GM18517 (cell line): ENCODE results near the gene ARFGEF2.
"Not testable (repeated sequence)": the region's sequence is repeated elsewhere in the genome, so short reads cannot be mapped to it uniquely, and the experiment has no call there.

Experiments
- ATAC-seq: cut with Tn5 transposase; IDR thresholded peaks from one replicate; pipeline ENCODE4 v1.9.1; 2021; ENCODE audit warnings: mild to moderate bottlenecking, moderate library complexity; ENCODE audit not compliant: unreplicated experiment

ARFGEF2 gene

DNA sequence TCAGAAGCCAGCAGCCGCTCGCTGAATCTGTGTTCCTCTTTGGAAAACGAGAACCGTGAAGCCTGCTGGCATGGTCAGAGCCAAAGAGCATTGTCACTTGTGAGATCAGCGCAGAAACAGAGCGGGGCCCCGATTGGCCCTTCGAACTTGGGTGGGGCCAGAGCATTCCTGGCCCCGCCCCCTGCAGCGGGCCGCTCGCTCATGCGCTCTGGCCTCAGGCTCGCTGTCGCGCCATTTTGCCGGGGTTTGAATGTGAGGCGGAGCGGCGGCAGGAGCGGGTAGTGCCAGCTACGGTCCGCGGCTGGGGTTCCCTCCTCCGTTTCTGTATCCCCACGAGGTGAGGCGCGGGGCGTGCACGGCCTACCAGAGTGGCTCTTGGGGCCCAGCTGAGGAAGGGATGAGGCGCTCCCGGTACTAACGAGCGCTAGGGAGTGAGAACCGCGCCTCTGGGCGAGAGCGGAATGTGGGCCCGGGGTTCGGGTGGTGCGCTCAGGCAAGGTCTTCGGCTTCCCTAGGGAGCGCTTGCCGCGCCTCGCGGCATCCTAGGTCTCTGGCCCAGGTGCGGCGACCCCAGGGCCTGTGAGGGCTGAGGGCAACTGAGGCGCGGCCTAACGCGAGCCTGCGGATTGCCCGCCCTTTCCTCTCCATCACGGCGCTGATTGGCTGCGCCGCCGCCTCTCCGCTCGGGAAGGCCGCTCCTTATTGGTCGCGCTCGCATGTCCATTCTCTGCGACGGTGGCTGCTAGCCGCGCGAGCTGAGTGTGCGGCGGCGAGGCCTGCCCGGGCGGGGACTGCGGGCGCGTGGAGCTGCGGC, 124.8 kb downstream of the ARFGEF2 start, which contains the start of gene CSE1L:
Gene CSE1L, plus strand, starts transcription at position 226 of the 814 bp plus-strand sequence. CDS start 12,152 bp downstream, outside the sequence.
- peak; percentile 72 for ATAC-seq

DNA sequence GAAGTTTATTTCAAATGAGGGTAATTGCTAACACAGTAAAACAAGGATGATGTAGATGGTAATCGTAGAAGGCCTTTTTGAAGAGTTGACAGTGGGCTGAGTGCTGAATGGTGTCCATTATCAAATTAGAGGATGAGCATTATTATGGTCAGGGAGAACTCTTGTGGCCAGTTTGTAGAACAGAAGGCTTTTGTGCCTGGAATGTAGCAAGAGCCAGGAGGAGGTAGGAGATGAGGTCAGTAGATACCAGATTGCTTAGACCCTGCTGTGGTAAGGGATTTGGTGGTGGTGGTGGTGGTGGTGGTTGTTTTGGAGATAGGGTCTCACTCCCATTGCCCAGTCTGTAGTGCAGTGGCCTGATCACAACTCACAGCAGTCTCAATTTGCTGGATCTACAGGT, 130.8 kb downstream of the ARFGEF2 start:
- ATAC-seq = no peak

- peak; percentile 49 for ATAC-seq
Observed at GRCh38 chr20:49054056-49054643, 132.6 kb downstream of the ARFGEF2 start.

GRCh38 chr20:49063279-49063678, 141.8 kb downstream of the ARFGEF2 start:
- no peak for ATAC-seq

DNA sequence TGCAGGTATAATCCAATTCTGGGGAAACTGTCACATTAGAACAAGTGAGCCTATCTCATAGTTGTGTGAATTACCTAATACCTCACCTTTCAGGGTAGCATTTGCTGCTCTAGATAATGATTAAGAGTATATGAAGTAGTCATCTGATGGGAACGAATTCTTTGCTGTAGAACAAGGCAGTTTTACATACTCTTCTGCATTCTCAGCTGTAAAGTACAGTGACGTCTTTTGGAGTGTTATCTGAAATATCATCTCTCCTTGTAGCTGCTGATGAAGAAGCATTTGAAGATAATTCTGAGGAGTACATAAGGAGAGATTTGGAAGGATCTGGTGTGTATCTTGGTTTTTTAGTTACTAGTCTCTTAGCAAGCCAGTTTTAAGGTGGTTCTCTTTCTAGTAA, 153.0 kb downstream of the ARFGEF2 start:
- no peak for ATAC-seq

GRCh38 chr20:49078310-49078709, 156.8 kb downstream of the ARFGEF2 start:
- ATAC-seq = no peak

GRCh38 chr20:49082295-49082694, 160.8 kb downstream of the ARFGEF2 start:
- not testable (repeated sequence) for ATAC-seq
